ENCODE measurements around the gene ZNF443. TPM values are rescaled to one million over a fixed set of nuclear protein-coding genes. Genes with fewer than 3 reads are reported as not detected.

The ZNF443 gene
- total and polyA plus RNA-seq, 9 of the 15 experiments (the other 6 are each of a cell fraction or from before 2014, with no cell fraction given): 1.5 to 4.9 (median 2.8) TPM

GRCh38 chr19:12485052-12485416, 44.2 kb upstream of the ZNF443 start:
- H3K9me1 ChIP-seq (ENCODE audit: control insufficient read depth, insufficient read depth, low read length): no peaks in the 10 kb centered on the region
- no peaks in the 10 kb centered on the region for H3K36me3 ChIP-seq (ENCODE audit: control insufficient read depth, insufficient read depth, low read length)
- H3K27me3 ChIP-seq (ENCODE audit: control insufficient read depth in 2 of 2, insufficient read depth in 2 of 2, low read length in 2 of 2): no peaks in the 10 kb centered on the region; a peak in 1 of 5 replicates
- DNase-seq (ENCODE audit: extremely low read depth in 1 of 4, low spot score in 3 of 4) (peak in 1 of 4 experiments; percentile 4), ATAC-seq (no peak; the same call in none of the 3 replicates), FAIRE-seq (no peak)
- H3K79me2 ChIP-seq (ENCODE audit: control insufficient read depth, insufficient read depth, low read length): no peaks in the 10 kb centered on the region
- intact Hi-C loops (cut with micrococcal nuclease) (loop anchor here (10.0 kb wide), 1 partner anchor 110 kb away; no protein-coding TSS in a partner anchor), in situ Hi-C loops (cut with MboI) (no loop called here)
- H3K4me2 ChIP-seq (ENCODE audit: insufficient read depth, low read length): peak overlapping the region; percentile 79
- H4K20me1 ChIP-seq (replicated peaks; ENCODE audit: control insufficient read depth, insufficient read depth, low read length): no peaks in the 10 kb centered on the region
- ChIA-PET CTCF (ENCODE audit: low intra/inter-chr PET ratio) (no interaction called here), POLR2A (interaction anchor here (0.6 to 1.0 kb wide), 3 partner anchors 11 to 233 kb away, joined by 3 to 6 read pairs (median 3); no protein-coding TSS in a partner anchor)
- WGBS (ENCODE audit: insufficient coverage, low coverage, missing lambda C conversion rate): 29% methylated on average over 11 of the region's 11 CpGs
- H3K27ac ChIP-seq (ENCODE audit: extremely low read depth, low read depth, low read length): no peak overlapping the region
- no TSS peak for BruUV-seq (replicated peaks)
- peak overlapping the region; percentile 58 for H3K4me3 ChIP-seq
- peaks cover 0 to 11% of the 10 kb centered on the region in 2 experiments; a peak in 3 of 5 replicates for H3K4me1 ChIP-seq (replicated peaks in 1 of 2; ENCODE audit: control insufficient read depth in 2 of 2, insufficient read depth in 2 of 2, low read length in 2 of 2)
- H3K9ac ChIP-seq (ENCODE audit: insufficient read depth in 1 of 2, low read depth in 2 of 2, low read length in 2 of 2): peak overlapping the region in 1 of 2 experiments; percentile 89; a peak in 2 of 4 replicates
- no peaks in the 10 kb centered on the region for H3K9me3 ChIP-seq (replicated peaks; ENCODE audit: control insufficient read depth, insufficient read depth, low read depth, low read length)
- H2AFZ ChIP-seq (ENCODE audit: low read depth, low read length): peak overlapping the region; percentile 93
- TF ChIP-seq PCBP2 (IDR thresholded peaks at IDR 0.05; ENCODE audit: low read depth, low read length, poor library complexity, severe bottlenecking) (no peak), COPS2 (conservative IDR thresholded peaks at IDR 0.05) (no peak), ATF7 (IDR thresholded peaks at IDR 0.05) (0 out of 2 replicates have a peak, but pooled peaks have one; percentile 9), HNRNPH1 (optimal IDR thresholded peaks at IDR 0.05; ENCODE audit: low read depth, low read length) (no peak), FOXK2 (conservative IDR thresholded peaks at IDR 0.05 in 1 of 2, IDR thresholded peaks at IDR 0.05 in 1 of 2; ENCODE audit: low read depth in 2 of 2) (0 out of 4 replicates have a peak, but pooled peaks of 1 of the 2 experiments have one; percentile 42), TFAP4 (CRISPR knock-in tag; IDR thresholded peaks at IDR 0.05; ENCODE audit: borderline replicate concordance) (peak; percentile 9; the same call in 1 of the 2 replicates), ATF3 (IDR thresholded peaks at IDR 0.05) (peak; percentile 53), ATF3 (CRISPR knock-in tag; conservative IDR thresholded peaks at IDR 0.05) (no peak)

All from K562 (cell line).